MCF 10A (cell line): ENCODE data around the gene MAP3K13. TPM values are rescaled to one million over a fixed set of nuclear protein-coding genes. Genes with fewer than 3 reads are reported as not detected.
A peak's percentile ranks its signal among the peaks of the same experiment; 100 is the strongest.
"Not testable (repeated sequence)": the region's sequence is repeated elsewhere in the genome, so short reads cannot be mapped to it uniquely, and the experiment has no call there.

Experiments
- BruUV-seq: library from RNA; stranded (reverse); fragments of 400-500 nt; replicated peaks from 2 replicates; lab custom pipeline; 2021; lab: Mats Ljungman, UMichigan
- CTCF ChIA-PET: fragments of 300-600 bp; sonication (Branson Sonifier 250); formaldehyde crosslinking; extraction: SDS; loops from one replicate; lab custom pipeline; 2021; ENCODE audit warnings: antibody characterized with exemption, inconsistent platforms; lab: Yijun Ruan, JAX
- POLR2A ChIA-PET: fragments of 300-600, 350-650 bp; sonication (Branson Sonifier 250); formaldehyde crosslinking; extraction: SDS; loops from one replicate; lab custom pipeline; 2020; ENCODE audit warnings: antibody characterized with exemption, inconsistent platforms; lab: Yijun Ruan, JAX
- DNase-seq: peaks from one replicate; pipeline ENCODE4 v3.0.0-alpha.2; 2018; ENCODE audit not compliant: unreplicated experiment
- H3K27ac Mint-ChIP-seq: one replicate; pipeline ENCODE4 v1.8.0; 2022; ENCODE audit warnings: mild to moderate bottlenecking, low read depth, mixed read lengths; ENCODE audit not compliant: unreplicated experiment
- H3K27me3 Mint-ChIP-seq: one replicate; pipeline ENCODE4 v1.8.0; 2022; ENCODE audit warnings: mixed read lengths; ENCODE audit not compliant: insufficient read depth, unreplicated experiment
- H3K36me3 Mint-ChIP-seq: one replicate; pipeline ENCODE4 v1.8.0; 2022; ENCODE audit warnings: mild to moderate bottlenecking, moderate library complexity, mixed read lengths; ENCODE audit not compliant: insufficient read depth, unreplicated experiment
- H3K4me1 Mint-ChIP-seq: one replicate; pipeline ENCODE4 v1.8.0; 2022; ENCODE audit warnings: mixed read lengths; ENCODE audit not compliant: insufficient read depth, unreplicated experiment
- H3K4me3 Mint-ChIP-seq: one replicate; pipeline ENCODE4 v1.8.0; 2022; ENCODE audit warnings: mild to moderate bottlenecking, moderate library complexity, mixed read lengths; ENCODE audit not compliant: unreplicated experiment
- H3K9me3 Mint-ChIP-seq: one replicate; pipeline ENCODE4 v1.8.0; 2022; ENCODE audit warnings: mixed read lengths; ENCODE audit not compliant: unreplicated experiment
- CTCF ChIP-seq: fragments of 200-600 bp; IDR thresholded peaks from one replicate; pipeline ENCODE4 v1.8.0; 2022; ENCODE audit warnings: antibody characterized with exemption, mild to moderate bottlenecking; ENCODE audit not compliant: unreplicated experiment
- intact Hi-C: fragments of 100-400 bp; cut with micrococcal nuclease; formaldehyde crosslinking; loops from 2 replicates; pipeline ENCODE4 v1.14.1; 2022
- total RNA-seq: library from RNA; stranded (reverse); gene quantifications from 2 replicates; pipeline ENCODE4 v1.2.3, GENCODE V29; 2022

The MAP3K13 gene
- total RNA-seq, 1 experiment from 2014 or later, result 15.8 TPM

DNA sequence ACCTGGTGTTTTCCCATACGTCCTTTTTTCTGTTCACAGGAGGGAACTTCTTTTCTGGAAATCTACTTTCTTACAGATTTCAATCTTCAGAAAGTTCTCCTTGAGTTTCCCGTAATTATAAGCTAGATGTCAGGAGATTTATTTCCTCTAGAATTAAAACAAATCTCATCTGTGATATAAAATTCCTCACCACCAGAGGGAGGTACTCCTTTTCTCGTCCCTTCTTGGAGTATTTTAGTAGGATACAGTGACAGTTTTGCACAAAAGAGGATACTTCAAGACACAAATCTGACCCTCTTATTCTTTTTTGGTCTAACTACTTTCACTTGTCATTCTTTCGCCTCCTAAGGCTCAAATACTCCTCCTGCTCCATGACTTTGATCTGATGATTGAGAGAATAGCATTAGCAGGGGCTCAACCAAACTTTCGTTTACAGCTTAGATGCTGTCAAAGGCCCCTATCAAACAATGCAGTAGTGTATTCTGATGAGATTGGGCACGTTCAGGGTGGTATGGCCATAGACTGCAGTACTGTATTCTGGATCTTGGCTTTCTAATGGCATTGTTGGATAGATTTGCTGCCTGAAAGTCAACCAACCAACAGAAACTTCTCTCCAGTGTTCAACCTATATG, 97.9 kb downstream of the MAP3K13 start:
- H3K9me3 Mint-ChIP-seq, result no peaks in the 10 kb centered on the region
- intact Hi-C loops, result loop anchor here (1.0 to 5.0 kb wide), 2 partner anchors 98 to 116 kb away; no protein-coding TSS in a partner anchor
- no peak overlapping the region for H3K27ac Mint-ChIP-seq
- H3K36me3 Mint-ChIP-seq, result no peaks in the 10 kb centered on the region
- no TSS peak for BruUV-seq
- H3K27me3 Mint-ChIP-seq, result no peaks in the 10 kb centered on the region
- no peak overlapping the region for H3K4me3 Mint-ChIP-seq
- no peaks in the 10 kb centered on the region for H3K4me1 Mint-ChIP-seq
- peak; percentile 54 for DNase-seq
- CTCF ChIA-PET, result interaction anchor here (0.6 to 5.6 kb wide), 25 partner anchors 8 to 751 kb away, joined by 3 to 85 read pairs (median 4); partner anchors contain the start of gene LIPH
- TF ChIP-seq CTCF, result peak; percentile 46
- POLR2A ChIA-PET, result interaction anchor here (0.6 to 2.0 kb wide), 5 partner anchors 11 to 260 kb away, joined by 3 to 11 read pairs (median 6); partner anchors contain the start of gene SENP2

- no TSS peak for BruUV-seq
- Mint-ChIP-seq H3K9me3 (no peaks in the 10 kb centered on the region), H3K4me1 (no peaks in the 10 kb centered on the region), H3K36me3 (peaks cover 4% of the 10 kb centered on the region), H3K4me3 (no peak overlapping the region), H3K27ac (no peak overlapping the region), H3K27me3 (no peaks in the 10 kb centered on the region)
- ChIA-PET CTCF (no interaction called here), POLR2A (no interaction called here)
- intact Hi-C loops, result no loop called here
- no peak for DNase-seq
- no peak for TF ChIP-seq CTCF
Measured at GRCh38 chr3:185465471-185465870, 102.5 kb downstream of the MAP3K13 start.

DNA sequence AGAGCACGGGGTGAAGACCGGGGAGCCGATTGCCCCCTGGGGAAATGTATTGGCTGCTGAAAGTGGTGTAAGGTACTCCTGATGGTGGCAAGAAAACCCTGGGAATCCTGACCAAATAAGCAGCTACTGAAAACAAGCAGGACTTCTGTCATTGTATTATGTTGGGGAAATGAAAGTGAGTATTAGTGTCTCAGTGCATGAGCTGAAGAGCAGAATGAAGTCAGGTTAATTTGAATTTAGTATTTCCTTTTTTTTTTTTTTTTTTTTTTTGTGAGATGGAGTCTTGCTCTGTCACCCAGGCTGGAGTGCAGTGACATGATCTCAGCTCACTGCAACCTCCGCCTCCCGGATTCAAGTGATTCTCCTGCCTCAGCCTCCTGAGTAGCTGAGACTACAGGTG, 103.2 kb downstream of the MAP3K13 start:
- CTCF ChIA-PET, result interaction anchor here (0.6 to 1.5 kb wide), 3 partner anchors 93 to 113 kb away, joined by 3 to 4 read pairs (median 3); no protein-coding TSS in a partner anchor
- H3K27ac Mint-ChIP-seq, intact Hi-C loops, POLR2A ChIA-PET, H3K4me3 Mint-ChIP-seq, H3K36me3 Mint-ChIP-seq, H3K27me3 Mint-ChIP-seq, BruUV-seq, H3K9me3 Mint-ChIP-seq, H3K4me1 Mint-ChIP-seq, DNase-seq: not testable (repeated sequence)

GRCh38 chr3:185469542-185469941, 106.6 kb downstream of the MAP3K13 start:
- Mint-ChIP-seq H3K9me3 (no peaks in the 10 kb centered on the region), H3K27me3 (no peaks in the 10 kb centered on the region), H3K4me1 (peaks cover 6% of the 10 kb centered on the region), H3K27ac (no peak overlapping the region), H3K36me3 (peaks cover 8% of the 10 kb centered on the region), H3K4me3 (no peak overlapping the region)
- ChIA-PET CTCF (interaction anchor here (1.6 to 1.8 kb wide), 2 partner anchors 8 to 10 kb away, joined by 7 to 8 read pairs; no protein-coding TSS in a partner anchor), POLR2A (no interaction called here)
- DNase-seq, result no peak
- no TSS peak for BruUV-seq
- no peak for TF ChIP-seq CTCF
- intact Hi-C loops, result no loop called here
